ENCODE data around the gene DCXR.

The DCXR gene

GRCh38 chr17:82055023-82055964 lies 17.8 kb upstream of the DCXR start:
- no peak for DNase-seq (ENCODE audit: low spot score)
- H3K27ac Mint-ChIP-seq = no peak overlapping the region
- H3K36me3 Mint-ChIP-seq (ENCODE audit: low read depth) = peaks cover 22% of the 10 kb centered on the region
- H3K27me3 Mint-ChIP-seq (ENCODE audit: low read depth) = no peaks in the 10 kb centered on the region
- H3K4me3 Mint-ChIP-seq = no peak overlapping the region
- no peaks in the 10 kb centered on the region for H3K9me3 Mint-ChIP-seq
- H3K4me1 Mint-ChIP-seq (ENCODE audit: low read depth) = peaks cover 3% of the 10 kb centered on the region

- no peaks in the 10 kb centered on the region for H3K27me3 Mint-ChIP-seq (ENCODE audit: low read depth)
- no peaks in the 10 kb centered on the region for H3K9me3 Mint-ChIP-seq
- peaks cover 3% of the 10 kb centered on the region for H3K4me1 Mint-ChIP-seq (ENCODE audit: low read depth)
- H3K36me3 Mint-ChIP-seq (ENCODE audit: low read depth) = peaks cover 18% of the 10 kb centered on the region
- no peak for DNase-seq (ENCODE audit: low spot score)
- no peak overlapping the region for H3K4me3 Mint-ChIP-seq
- no peak overlapping the region for H3K27ac Mint-ChIP-seq
Measured at GRCh38 chr17:82054351-82055022, 17.0 kb upstream of the DCXR start.

- DNase-seq (ENCODE audit: low spot score) = no peak
- peaks cover 3% of the 10 kb centered on the region for H3K4me1 Mint-ChIP-seq (ENCODE audit: low read depth)
- no peaks in the 10 kb centered on the region for H3K9me3 Mint-ChIP-seq
- H3K4me3 Mint-ChIP-seq = peak overlapping the region; percentile 79
- no peaks in the 10 kb centered on the region for H3K27me3 Mint-ChIP-seq (ENCODE audit: low read depth)
- H3K27ac Mint-ChIP-seq = no peak overlapping the region
- peaks cover 18% of the 10 kb centered on the region for H3K36me3 Mint-ChIP-seq (ENCODE audit: low read depth)
Measured at GRCh38 chr17:82053556-82054263, 16.2 kb upstream of the DCXR start.

GRCh38 chr17:82053130-82053529 lies 15.6 kb upstream of the DCXR start:
- Mint-ChIP-seq H3K27me3 (ENCODE audit: low read depth) (no peaks in the 10 kb centered on the region), H3K27ac (no peak overlapping the region), H3K36me3 (ENCODE audit: low read depth) (peaks cover 18% of the 10 kb centered on the region)

GRCh38 chr17:82052638-82053059 lies 15.2 kb upstream of the DCXR start:
- DNase-seq (ENCODE audit: low spot score) = no peak
- peak overlapping the region; percentile 79 for H3K4me3 Mint-ChIP-seq
- peaks cover 3% of the 10 kb centered on the region for H3K4me1 Mint-ChIP-seq (ENCODE audit: low read depth)
- peak overlapping the region; percentile 36 for H3K27ac Mint-ChIP-seq
- peaks cover 14% of the 10 kb centered on the region for H3K36me3 Mint-ChIP-seq (ENCODE audit: low read depth)
- H3K9me3 Mint-ChIP-seq = no peaks in the 10 kb centered on the region
- H3K27me3 Mint-ChIP-seq (ENCODE audit: low read depth) = no peaks in the 10 kb centered on the region

More at GRCh38 chr17:82053130-82053529, 15.6 kb upstream of the DCXR start:
- no peak for DNase-seq (ENCODE audit: low spot score)
- peak overlapping the region; percentile 79 for H3K4me3 Mint-ChIP-seq
- H3K9me3 Mint-ChIP-seq = no peaks in the 10 kb centered on the region
- H3K4me1 Mint-ChIP-seq (ENCODE audit: low read depth) = peaks cover 3% of the 10 kb centered on the region

- Mint-ChIP-seq H3K4me3 (peak within 1 kb of the TSS; percentile 89), H3K27me3 (ENCODE audit: low read depth) (no peaks in the 10 kb centered on the region), H3K4me1 (ENCODE audit: low read depth) (peaks cover 3% of the 10 kb centered on the region), H3K36me3 (ENCODE audit: low read depth) (peaks cover 13% of the 10 kb centered on the region), H3K9me3 (no peaks in the 10 kb centered on the region), H3K27ac (peak within 1 kb of the TSS; percentile 91)
- peak; percentile 79 for DNase-seq (ENCODE audit: low spot score)
Measured at GRCh38 chr17:82051776-82052637, 14.5 kb upstream of the DCXR start, which contains the start of the genes GPS1 and RFNG. Gene GPS1, plus strand, starts transcription at chr17:82051898. Its CDS starts 34 bp downstream, at chr17:82051932. Gene RFNG, minus strand, starts transcription at chr17:82051811. Its CDS starts 45 bp downstream, at chr17:82051766.

GRCh38 chr17:82050761-82051641 lies 13.5 kb upstream of the DCXR start:
- Mint-ChIP-seq H3K4me1 (ENCODE audit: low read depth) (peaks cover 3% of the 10 kb centered on the region), H3K27ac (peak overlapping the region; percentile 91), H3K4me3 (peak overlapping the region; percentile 89), H3K36me3 (ENCODE audit: low read depth) (peaks cover 9% of the 10 kb centered on the region), H3K27me3 (ENCODE audit: low read depth) (no peaks in the 10 kb centered on the region), H3K9me3 (no peaks in the 10 kb centered on the region)
- DNase-seq (ENCODE audit: low spot score) = no peak

- Mint-ChIP-seq H3K4me1 (ENCODE audit: low read depth) (peaks cover 3% of the 10 kb centered on the region), H3K27me3 (ENCODE audit: low read depth) (no peaks in the 10 kb centered on the region), H3K36me3 (ENCODE audit: low read depth) (peaks cover 6% of the 10 kb centered on the region), H3K27ac (peak overlapping the region; percentile 91), H3K4me3 (peak overlapping the region; percentile 89), H3K9me3 (no peaks in the 10 kb centered on the region)
- no peak for DNase-seq (ENCODE audit: low spot score)
Measured at GRCh38 chr17:82050152-82050760, 12.8 kb upstream of the DCXR start.

- H3K4me1 Mint-ChIP-seq (ENCODE audit: low read depth) = peaks cover 3% of the 10 kb centered on the region
Measured at GRCh38 chr17:82049521-82049971, 12.0 kb upstream of the DCXR start.

GRCh38 chr17:82049106-82049505 lies 11.6 kb upstream of the DCXR start:
- no peak overlapping the region for H3K27ac Mint-ChIP-seq
- DNase-seq (ENCODE audit: low spot score) = no peak
- no peaks in the 10 kb centered on the region for H3K27me3 Mint-ChIP-seq (ENCODE audit: low read depth)
- H3K36me3 Mint-ChIP-seq (ENCODE audit: low read depth) = peaks cover 2% of the 10 kb centered on the region
- no peaks in the 10 kb centered on the region for H3K9me3 Mint-ChIP-seq
- peaks cover 3% of the 10 kb centered on the region for H3K4me1 Mint-ChIP-seq (ENCODE audit: low read depth)
- H3K4me3 Mint-ChIP-seq = no peak overlapping the region

More at GRCh38 chr17:82049521-82049971, 12.0 kb upstream of the DCXR start:
- Mint-ChIP-seq H3K4me3 (no peak overlapping the region), H3K27ac (no peak overlapping the region), H3K9me3 (no peaks in the 10 kb centered on the region), H3K27me3 (ENCODE audit: low read depth) (no peaks in the 10 kb centered on the region), H3K36me3 (ENCODE audit: low read depth) (peaks cover 2% of the 10 kb centered on the region)
- no peak for DNase-seq (ENCODE audit: low spot score)

GRCh38 chr17:82048571-82048971 lies 11.1 kb upstream of the DCXR start:
- Mint-ChIP-seq H3K4me3 (no peak overlapping the region), H3K36me3 (ENCODE audit: low read depth) (peaks cover 2% of the 10 kb centered on the region), H3K4me1 (ENCODE audit: low read depth) (peaks cover 3% of the 10 kb centered on the region), H3K27ac (no peak overlapping the region), H3K27me3 (ENCODE audit: low read depth) (no peaks in the 10 kb centered on the region), H3K9me3 (no peaks in the 10 kb centered on the region)
- no peak for DNase-seq (ENCODE audit: low spot score)

Measured in T-helper 2 cell treated with Interferon-gamma antibody and Interleukin-4, amounts not matched to agents 5 μg/mL and 100 μg/mL, for 36 hours (primary cell).